HL-60/S4 treated with phorbol 12-myristate 13-acetate at 8.2 ng/mL for 4 days and 3 days (cell line): Measurements from ENCODE around the gene SEMA4F.

Experiments used
- in situ Hi-C: fragments of 300-500 bp; cut with MboI; formaldehyde crosslinking; loops from 2 replicates; pipeline ENCODE4 v1.15.0; 2022; ENCODE audit warnings: low sequenced_read_pairs

SEMA4F gene

DNA sequence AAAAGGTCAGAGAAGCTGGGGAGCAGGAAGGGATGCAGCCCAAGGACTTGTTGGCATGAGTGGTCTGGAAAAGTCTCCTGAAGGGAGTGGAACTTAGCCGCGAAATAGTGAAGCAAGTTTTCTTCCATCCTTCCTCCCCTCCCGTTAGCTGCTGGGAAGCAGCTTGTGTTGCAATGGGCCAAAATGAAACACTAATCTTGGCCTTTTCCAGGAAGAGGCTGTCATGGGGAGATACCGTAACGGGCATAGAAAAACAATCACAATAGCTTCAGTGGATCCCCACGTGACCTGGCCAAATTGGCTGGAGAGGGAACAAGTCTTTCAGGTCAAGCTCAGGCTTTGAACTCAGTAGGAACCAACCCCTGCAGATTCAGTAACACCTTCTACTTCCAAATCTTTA is 49.3 kb downstream of the SEMA4F start:
- in situ Hi-C loops: no loop called here

DNA sequence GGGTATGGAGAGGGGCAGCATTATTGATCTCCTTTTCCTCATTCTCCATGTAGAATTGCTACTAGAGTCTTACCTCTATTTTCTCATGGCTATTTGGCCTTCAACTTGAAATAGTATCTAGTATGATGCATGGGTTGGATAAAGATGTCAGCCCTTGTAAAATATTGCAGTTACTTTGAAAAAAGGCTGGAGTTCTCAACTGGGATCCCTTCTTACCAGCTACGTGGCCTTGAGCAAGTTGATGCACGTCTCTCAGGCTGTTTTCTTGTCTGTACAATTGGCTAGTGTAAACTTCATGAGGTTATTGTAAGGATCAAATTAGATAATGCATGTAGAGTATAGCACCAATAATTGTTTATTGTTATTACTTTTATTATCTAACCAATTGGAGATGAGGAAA is 50.2 kb downstream of the SEMA4F start:
- in situ Hi-C loops: no loop called here

DNA sequence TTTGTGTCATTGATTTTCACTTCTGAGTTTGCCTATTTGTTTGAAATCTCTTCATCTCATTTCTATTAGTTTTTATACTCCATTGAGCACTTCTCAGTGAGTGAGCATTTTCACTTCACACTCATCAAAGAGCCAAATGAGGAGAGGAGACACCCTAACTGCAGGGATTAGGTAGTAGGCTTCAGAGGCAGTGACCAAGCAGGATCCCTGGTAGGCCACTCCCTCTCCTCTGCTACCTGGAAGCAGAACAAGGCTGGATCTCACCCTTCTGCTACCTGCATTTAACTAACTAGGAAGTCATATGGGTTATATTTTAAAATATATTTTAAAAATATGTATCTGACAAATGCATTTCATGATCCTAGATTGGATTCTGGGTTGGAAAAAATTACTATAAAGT is 52.7 kb downstream of the SEMA4F start:
- in situ Hi-C loops: no loop called here

DNA sequence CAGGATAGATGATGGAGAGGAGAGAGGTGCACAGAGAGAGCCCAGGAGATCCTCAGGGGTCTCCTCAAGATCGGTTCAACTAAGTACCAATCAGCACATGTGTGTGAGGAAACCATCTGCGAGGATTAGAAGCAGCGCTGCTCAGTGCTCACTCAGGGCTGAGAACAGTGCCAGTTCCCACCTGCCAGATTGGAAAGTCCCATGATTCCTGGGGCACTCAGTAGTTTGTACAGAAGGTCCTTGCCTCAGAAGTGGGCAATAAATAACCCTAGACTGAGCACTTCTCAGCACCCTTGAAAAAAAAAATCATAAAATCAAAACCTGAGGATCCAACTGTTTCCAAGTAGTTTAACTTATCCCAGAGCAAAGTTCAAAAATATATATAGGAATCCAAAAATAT is 53.8 kb downstream of the SEMA4F start:
- in situ Hi-C loops: no loop called here

DNA sequence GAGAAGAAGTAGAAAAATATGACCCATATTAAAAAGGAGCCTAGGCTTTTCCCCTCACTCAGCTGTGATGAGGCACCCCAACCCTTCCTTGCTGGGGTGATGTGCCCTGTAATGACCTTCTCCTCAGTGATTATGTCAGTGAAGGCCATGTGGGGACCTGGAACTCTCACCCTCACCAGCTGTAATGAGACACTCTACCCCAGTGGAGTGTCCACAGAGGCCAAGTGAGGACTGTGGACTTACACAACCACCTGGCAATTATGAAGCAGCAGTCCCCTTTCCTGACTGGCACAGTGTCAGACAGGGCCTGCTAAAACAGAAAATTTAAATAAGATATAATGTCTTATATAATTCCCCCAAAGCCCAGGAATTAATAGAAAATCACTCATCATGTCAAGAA is 54.2 kb downstream of the SEMA4F start:
- in situ Hi-C loops: no loop called here

DNA sequence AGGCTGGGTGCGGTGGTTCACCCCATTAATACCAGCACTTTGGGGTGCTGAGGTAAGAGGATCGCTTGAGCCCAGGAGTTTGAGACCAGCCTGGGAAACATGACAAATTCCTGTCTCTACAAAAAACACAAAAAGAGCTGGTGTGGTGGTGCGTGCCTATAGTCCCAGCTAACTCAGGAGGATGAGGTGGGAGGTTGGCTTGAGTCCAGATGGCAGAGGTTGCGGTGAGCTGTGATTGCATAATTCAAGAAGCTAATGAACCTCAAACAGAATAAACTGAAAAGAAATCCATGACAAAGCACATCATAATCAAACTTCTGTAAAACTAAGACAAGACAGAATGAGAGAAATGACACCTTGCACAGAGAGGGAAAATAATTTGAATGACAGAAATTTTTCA is 54.8 kb downstream of the SEMA4F start:
- in situ Hi-C loops: no loop called here

DNA sequence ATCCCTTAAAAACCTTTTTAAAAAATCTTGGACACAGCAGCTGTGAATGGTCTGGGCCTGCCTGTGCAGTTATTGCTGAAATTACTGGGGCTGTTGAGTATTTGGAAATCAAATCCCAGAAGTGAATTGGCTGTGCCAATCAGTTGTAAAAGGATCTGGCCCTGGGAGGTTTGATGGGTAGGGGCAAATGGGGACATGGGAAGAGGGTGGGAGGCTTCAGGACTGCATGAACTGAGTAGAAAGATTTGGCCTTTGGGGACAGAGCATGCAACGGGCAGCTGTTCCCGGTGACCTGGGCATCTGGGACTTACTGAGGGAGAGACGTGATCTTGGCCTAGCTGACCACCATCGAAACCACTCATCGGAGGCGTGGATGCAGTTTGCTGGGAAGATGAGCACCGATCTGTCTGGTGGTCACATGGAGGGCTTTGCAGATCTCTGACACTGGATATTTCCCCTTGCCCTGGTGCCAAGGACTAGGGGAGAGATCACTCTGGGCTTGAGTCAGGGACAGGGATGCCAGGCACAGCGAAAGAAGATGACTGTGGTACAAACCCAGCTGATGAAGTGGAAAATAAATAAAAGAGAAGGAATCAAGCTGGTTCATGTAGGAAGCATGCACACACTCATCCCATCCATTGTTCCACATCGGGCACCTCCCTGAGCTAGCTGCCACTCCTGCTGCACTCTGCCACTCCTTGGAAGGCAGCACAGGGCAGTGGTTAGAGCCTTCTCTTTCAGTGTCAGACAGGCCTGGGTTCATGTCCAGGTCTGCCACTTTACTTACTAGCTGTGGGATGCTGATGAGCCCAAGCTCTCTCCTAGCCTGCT is 58.4 kb downstream of the SEMA4F start:
- in situ Hi-C loops: loop anchor here (10.0 kb wide), 1 partner anchor 162 kb away; no protein-coding TSS in a partner anchor

DNA sequence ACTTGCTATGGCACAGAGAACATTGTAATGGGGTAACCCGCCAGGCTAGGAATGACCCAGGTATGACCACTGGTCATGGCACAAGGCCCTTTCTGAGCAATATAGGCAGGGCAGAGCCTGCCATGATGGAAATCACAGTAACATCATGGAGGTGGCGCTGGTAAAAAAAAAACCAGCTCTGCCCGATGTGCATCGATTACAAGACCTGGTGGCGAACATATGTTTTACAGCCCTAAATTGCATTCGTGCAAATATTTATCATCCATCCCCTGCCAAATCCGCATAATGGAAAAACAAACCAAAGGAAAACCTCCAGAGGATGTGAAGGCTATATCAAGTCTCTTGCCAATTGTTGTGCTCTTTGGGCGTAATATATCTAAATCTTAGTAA is 60.6 kb downstream of the SEMA4F start:
- in situ Hi-C loops: loop anchor here (10.0 kb wide), 1 partner anchor 160 kb away; no protein-coding TSS in a partner anchor

DNA sequence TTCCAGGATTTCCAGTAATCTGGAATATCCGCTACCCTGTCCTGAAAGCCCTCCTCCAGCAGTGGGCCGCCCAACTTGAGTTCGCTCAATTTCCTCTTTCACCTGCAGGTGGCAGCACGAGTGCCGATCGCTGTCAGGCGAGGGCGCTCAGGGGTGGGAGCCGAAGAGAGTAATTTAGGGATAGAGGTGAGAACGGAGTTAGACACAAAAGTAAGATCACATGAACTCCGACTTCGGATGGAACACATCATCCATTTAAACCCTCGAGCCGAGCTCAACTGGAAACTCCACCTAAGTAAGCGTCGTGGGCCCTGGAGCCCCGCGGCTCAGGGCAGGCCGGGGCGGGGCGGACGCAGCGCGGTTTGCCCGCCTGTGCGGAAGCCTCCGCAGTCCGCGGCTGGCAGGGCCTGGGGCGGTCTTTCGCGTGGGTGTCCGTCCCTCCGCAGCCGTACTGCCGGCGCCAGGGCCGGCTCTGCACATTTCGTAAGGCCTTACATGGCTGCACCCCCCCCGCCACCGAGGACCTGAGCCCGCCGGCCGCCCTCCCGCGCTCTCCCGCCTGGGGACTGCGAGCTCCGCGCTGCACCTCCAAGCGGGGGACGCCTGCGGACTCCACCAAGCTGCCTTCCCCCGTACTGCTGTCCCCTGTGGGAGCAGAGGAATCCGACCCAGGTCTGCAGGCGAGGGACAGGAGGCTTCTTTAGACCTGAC is 61.2 kb downstream of the SEMA4F start:
- in situ Hi-C loops: loop anchor here (10.0 kb wide), 1 partner anchor 160 kb away; no protein-coding TSS in a partner anchor

DNA sequence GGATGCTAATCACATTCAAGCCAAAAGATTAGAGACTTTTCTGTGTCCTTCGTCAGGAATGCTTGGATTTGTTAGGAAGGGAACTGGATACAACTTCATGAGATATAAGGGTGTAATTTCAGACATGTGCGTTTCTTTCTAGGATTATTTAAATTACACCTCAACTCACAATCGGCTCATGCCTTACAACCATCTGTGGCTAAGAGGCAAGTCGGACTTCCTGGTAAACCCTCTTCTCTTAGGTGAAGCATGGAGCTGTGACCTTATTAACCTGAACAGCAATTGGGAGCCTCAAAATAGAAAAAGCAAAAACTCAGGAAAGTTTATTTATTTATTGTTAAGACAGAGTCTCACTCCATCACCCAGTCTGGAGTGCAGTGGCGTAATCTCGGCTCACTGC is 61.8 kb downstream of the SEMA4F start:
- in situ Hi-C loops: loop anchor here (10.0 kb wide), 1 partner anchor 159 kb away; no protein-coding TSS in a partner anchor

DNA sequence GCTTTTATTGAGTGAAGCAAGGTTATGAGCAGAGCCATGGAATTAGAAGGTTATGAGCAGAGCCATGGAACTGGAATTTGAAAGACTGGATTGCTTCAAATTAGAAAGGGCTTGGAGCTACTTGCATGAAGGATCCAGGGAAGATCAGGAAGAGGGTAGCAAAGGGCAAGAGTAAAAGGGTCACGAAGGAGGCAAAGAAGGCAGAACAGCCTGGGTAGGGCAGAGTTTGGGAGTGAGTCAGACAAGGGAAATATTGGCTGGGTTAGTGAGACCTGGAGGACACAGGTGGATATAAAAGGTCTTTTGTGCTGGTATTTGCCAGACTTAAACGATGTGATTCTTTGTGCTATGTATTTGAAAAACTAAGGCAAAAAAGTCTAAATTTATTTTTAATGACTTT is 65.0 kb downstream of the SEMA4F start:
- in situ Hi-C loops: loop anchor here (10.0 kb wide), 1 partner anchor 156 kb away; no protein-coding TSS in a partner anchor

DNA sequence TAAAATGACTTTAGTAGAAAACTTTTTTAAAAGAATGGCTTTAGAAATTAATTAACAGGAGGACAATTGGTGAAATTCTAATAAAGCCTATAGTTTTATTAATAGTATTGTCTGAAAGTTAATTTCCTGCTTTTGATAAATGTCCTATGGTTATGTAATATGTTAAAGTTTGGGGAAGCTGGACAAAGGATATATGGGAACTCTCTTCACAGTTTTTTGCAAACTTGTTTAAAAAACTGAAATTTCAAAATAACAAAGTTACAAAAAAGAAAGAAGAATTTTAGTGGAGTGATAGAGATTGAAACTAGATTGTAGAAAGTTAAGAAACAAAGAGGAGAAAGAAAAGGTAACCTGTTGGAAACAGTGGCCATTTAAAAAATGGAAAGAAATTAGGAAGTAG is 67.3 kb downstream of the SEMA4F start:
- in situ Hi-C loops: no loop called here

DNA sequence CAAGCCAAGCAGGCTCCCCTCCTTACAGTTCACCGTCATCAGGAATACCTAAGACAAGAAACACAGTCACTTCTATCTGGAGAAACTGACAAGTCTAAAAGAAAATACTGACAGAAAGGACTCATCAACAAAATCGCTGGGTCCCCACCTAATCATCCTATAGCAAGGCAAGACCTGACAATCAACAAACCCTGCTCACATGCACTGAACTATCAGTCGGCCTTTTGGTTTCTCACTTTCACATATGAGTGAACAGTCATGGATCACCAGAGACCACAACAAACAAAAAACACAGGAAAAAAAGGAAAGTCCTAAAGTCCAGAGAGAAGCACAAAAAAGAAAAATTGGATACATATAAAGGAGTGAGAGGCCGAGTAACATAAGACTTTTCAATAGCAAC is 70.4 kb downstream of the SEMA4F start:
- in situ Hi-C loops: no loop called here

DNA sequence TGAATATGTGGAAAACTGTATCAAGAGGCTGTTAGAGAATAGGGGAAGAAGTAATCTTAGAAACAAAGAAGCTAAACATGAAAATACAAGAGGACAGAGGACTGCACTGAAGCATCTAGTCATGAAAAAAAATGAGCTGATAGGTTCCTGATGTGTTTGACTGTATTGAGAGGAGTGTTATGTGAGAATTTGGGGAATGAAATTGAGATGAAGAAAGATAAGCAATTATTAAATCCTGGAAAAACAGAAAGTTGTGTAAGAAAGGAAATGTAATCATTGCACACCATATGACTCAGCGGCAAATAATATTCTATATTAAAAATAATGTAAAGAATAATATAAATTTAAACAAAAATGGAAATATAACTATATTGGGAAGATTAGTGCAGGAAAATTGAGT is 71.2 kb downstream of the SEMA4F start:
- in situ Hi-C loops: no loop called here

DNA sequence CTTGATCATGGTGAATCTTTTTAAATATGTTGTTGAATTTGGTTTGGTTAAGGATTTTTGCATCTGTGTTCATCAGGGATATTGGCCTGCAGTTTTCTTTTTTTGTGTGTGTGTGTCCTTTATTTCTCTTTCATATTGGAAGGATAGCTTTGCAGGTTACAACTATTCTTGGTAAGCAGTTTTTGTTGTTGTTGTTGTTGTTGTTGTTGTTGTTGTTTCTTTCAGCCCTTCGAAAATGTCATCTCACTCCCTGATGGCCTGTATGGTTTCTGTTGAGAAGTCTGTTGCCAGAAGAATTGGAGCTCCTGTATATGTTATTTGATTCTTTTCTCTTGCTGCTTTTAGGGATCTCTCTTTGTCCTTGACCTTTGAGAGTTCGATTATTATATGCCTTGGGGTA is 74.8 kb downstream of the SEMA4F start:
- in situ Hi-C loops: no loop called here

DNA sequence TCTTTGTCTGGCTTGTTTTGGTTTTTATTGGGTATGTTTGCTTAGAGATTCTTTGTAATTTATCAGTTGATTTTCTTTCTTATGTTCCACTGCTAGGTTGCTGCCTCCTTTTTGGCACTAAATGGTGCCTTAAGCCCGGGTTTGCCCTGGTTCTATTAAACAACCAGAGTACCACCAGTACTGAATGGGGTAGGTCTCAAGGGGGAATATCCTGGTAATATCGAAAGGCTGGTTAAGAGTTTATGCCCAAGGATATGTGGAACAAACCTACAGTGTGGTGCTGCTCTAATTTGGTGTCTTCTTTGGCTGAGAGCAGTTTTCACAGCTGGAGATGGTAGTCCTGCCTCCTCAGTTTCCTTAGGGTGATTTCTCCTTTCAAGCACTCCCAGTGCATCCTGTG is 76.5 kb downstream of the SEMA4F start:
- in situ Hi-C loops: no loop called here
